HL-60/S4 (cell line): ENCODE data around the gene CBX5.
"Not testable (repeated sequence)": the region's sequence is repeated elsewhere in the genome, so short reads cannot be mapped to it uniquely, and the experiment has no call there.

Experiments
- in situ Hi-C: fragments of 300-500 bp; cut with MboI; formaldehyde crosslinking; loops from 2 replicates; pipeline ENCODE4 v1.14.3; 2022; ENCODE audit warnings: low sequenced_read_pairs

The CBX5 gene

GRCh38 chr12:54279632-54280467 is at the start of gene CBX5:
Gene CBX5 (minus strand): TSS chr12:54280122. CDS start chr12:54257650, 22,472 bp downstream.
- in situ Hi-C loops = no loop called here

DNA sequence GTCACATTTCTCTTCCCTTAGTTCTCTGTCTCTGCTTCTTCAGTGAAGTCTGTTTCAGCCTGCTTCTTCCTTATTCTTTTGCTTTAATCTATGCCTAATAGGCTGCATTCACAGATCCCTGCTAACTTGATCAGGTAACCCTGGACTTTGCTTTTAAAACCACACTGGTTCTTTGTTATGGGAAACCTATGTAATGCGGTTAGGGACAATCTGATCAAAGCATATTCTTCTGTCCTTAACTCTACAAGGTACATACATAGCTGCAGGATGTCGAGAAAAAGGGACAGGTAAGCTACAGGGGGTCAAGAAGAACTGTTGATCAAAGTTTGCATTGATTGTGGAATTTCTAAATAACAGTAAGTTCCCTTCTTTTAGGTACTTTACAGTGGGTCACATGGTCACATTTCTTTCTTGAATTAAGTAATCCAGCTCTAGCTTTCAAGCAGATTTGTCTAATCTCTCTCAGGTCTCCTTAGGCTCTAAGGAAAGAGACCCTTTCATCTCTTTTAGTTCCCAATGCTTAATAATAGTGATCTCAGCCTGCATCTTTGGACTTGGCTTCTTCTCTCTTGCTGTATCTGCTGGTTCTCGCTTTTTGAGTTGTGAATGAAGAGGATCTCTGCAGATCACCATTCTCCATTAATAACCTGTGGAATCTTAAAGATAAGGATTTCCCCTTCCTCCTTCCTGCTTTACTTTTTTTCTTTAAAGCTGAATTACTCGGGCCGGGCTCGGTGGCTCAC is 48.8 kb upstream of the CBX5 start:
- in situ Hi-C loops = loop anchor here (5.0 kb wide), 1 partner anchor 36 kb away; no protein-coding TSS in a partner anchor

DNA sequence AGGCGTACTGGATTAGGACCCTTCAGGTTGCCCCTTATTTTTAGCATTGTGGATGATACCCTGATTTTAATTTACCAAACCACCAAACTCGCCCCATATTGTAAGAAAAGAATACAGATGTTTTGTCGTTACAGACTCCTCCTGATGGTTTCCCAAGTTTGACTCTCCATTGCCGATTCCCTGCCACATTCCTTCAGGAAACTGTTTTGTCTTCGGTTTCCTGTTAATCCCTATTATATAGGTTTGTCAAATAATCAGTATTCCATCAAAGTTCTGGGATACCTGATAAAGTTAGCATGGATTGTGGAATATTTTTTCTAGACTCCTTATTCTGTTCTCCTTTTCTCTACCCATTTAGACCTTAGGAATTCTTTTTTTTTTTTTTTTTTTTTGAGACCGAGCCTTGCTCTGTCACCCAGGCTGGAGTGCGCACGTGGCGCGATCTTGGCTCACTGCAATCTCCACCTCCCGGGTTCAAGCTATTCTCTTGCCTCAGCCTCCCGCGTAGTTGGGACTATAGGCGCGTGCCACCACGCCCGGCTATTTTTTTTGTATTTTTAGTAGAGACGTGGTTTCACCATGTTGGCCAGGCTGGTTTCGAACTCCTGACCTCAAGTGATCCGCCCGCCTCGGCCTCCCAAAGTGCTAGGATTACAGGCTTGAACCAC is 45.7 kb upstream of the CBX5 start:
- in situ Hi-C loops = loop anchor here (5.0 kb wide), 1 partner anchor 33 kb away; no protein-coding TSS in a partner anchor

- in situ Hi-C loops = loop anchor here (5.0 kb wide), 1 partner anchor 33 kb away; no protein-coding TSS in a partner anchor
These were observed 44.9 kb upstream of the CBX5 start, which contains the start of gene COPZ1 for GRCh38 chr12:54324617-54325441. Gene COPZ1 (plus strand): TSS chr12:54325131. CDS start chr12:54325164, 33 bp downstream.

- in situ Hi-C loops = no loop called here
These were observed 41.4 kb upstream of the CBX5 start for GRCh38 chr12:54321363-54321762.

DNA sequence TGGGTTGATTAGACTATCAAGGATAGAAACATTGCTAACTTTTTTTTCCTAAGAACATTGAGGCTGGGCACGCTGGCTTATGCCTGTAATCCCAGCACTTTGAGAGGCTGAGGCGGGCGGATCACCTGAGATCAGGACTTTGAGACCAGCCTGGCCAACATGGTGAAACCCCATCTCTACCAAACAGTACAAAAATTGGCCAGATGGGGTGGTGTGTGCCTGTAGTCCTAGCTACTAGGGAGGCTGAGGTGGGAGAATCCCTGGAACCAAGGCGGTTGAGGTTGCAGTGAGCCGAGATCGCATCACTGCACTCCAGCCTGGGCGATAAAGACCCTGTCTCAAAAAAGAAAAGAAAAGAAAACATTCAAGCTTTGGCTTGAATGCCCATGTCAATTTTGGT is 32.4 kb upstream of the CBX5 start:
- in situ Hi-C loops = not testable (repeated sequence)

DNA sequence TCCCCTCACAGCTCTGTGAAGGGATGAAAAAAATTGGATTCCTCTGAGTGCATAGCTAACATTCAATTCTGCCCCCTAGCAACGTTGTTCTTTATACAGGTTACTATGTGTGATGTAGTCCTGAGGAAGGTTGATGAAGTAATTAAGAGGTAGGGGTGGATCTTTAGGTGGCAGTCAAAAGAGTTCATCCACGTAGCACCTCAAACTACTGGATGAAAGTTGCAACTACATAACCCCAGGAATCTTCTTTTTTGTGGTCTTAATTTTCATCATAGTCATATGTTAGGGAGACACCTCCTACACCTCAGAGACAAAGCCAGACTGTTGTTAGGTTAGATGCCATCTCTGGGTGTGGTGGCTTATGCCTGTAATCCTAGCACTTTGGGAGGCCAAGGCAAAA is 31.1 kb upstream of the CBX5 start:
- in situ Hi-C loops = no loop called here

- in situ Hi-C loops = no loop called here
These were observed 27.2 kb upstream of the CBX5 start for GRCh38 chr12:54306925-54307741.

DNA sequence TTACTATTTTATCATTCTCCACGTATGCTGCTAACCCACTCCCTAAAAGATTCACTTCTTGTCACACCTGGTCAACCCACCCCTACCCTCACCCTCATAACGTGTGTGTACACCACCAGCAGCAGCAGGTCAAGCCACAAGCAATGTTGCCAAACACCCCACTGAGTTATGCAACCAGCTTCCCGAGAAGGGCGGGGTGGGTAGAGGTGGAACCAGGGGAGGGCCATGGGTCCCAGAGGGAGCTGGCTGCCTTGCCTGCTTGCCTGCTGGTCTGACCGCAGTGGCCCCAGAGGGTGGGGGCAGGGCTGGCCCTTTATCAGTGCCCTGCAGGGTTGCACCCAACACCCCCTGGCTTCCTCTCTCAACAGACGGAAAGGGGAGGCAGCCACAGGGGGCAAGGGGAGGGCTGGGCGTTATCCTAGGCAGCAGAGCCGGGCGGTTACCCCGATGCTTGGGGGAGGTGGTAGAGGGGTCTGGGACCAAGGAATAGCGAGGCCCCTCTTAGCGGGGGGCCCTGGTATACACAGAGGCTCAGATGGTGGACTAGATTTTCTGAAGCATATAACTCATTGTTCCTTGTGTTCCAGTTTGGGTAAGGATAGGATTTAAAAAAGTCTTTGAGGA is 24.4 kb upstream of the CBX5 start:
- in situ Hi-C loops = no loop called here

DNA sequence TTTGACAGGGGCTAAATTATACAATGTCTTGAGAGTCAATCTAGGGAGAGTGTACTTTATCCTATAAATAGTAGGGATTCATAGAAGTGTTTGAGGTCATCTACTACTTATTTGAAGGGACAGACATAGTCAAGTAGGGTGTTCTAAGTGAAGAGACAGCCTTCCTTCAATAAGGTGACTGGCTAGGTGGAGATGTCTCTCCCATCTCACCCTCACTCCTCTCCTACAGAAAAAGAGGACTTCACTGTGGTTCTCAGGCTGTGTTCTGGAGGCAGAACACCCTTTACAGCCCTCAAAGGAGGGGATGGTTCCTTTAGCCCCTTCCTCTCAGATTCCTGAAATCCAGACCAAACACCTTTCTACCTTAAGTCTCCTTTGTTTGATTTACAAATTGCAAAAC is 23.7 kb upstream of the CBX5 start:
- in situ Hi-C loops = no loop called here

GRCh38 chr12:54301428-54302048 is 21.6 kb upstream of the CBX5 start:
- in situ Hi-C loops = no loop called here

DNA sequence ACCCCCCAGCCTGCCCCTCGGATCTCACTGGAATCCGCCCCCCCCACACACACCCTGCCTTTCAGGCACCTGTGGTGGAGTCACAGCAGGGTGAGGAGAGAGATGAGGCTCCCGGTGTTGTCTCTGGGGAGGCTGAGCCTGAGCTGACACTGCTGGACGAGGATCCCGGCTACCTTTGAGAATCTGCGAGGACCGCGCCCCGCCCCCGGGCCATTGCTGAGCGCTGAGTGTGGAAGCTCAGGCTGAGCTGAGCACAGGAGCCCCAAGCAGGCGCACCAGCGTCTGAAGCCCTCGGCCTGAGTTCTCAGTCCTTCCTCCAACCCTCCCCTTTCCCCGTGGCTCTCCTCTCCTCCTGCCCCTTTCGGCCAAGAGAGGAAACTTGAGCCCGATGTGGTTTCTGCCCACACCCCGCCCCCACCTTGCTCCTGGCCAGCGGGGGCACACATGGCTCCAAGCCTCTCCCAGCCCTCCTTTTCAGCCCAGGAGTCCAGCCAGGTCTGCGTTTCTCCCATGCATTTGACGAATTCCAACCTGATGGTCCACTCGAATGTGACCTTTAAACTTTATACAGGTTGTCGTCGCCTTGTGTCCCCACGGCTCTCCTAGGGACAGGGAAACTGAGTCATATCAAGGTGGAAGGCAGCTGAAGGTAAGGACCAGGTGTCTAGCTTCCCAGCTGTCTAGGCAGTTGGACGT is 21.0 kb upstream of the CBX5 start, which contains the start of gene NFE2:
Gene NFE2, minus strand, starts transcription at position 284 of the 696 bp plus-strand sequence. CDS start 5,767 bp downstream, outside the sequence.
- in situ Hi-C loops = no loop called here

DNA sequence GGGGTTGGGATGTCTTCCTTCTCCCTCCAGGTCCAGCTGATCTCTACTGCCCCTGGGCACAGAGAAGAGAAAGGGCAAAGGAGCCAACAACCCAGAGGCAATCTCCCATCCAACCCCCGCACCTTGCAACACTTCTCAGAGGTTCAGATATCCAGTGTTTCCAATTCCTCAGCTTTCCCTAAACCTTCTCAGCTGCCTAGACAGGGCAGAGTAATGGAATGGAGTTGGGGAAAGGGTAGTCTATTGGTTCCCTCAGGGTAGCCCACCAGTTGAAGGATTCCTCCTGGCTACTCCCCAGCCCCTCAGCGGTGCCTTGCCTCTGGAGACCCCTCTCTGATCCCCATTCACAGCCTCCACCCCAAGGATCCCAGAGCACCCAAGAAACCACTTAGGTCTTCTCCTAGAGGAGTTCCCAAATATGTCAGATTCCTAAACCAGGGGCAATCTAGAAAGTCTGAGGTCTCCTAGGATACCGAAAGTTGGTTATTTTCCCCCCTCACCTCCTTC is 20.4 kb upstream of the CBX5 start:
- in situ Hi-C loops = no loop called here

- in situ Hi-C loops = no loop called here
These were observed 19.7 kb upstream of the CBX5 start for GRCh38 chr12:54299515-54300224.

DNA sequence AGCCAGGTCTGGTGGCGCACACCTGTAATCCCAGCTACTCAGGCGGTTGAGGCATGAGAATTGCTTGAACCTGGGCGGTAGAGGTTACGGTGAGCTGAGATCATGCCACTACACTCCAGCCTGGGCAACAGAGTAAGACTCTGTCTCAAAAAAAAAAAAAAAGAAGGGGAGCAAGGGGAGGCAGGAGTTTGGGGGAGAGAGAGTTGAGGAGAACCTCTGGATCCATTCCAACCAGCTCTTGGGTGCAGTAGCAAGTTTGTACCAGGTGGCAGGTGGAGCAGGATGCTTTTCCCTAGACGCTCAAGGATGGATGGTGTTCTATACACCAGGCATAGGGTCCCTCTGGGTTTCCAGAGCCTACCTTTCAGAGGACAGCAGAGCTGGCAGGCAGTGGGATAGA is 19.0 kb upstream of the CBX5 start:
- in situ Hi-C loops = no loop called here

DNA sequence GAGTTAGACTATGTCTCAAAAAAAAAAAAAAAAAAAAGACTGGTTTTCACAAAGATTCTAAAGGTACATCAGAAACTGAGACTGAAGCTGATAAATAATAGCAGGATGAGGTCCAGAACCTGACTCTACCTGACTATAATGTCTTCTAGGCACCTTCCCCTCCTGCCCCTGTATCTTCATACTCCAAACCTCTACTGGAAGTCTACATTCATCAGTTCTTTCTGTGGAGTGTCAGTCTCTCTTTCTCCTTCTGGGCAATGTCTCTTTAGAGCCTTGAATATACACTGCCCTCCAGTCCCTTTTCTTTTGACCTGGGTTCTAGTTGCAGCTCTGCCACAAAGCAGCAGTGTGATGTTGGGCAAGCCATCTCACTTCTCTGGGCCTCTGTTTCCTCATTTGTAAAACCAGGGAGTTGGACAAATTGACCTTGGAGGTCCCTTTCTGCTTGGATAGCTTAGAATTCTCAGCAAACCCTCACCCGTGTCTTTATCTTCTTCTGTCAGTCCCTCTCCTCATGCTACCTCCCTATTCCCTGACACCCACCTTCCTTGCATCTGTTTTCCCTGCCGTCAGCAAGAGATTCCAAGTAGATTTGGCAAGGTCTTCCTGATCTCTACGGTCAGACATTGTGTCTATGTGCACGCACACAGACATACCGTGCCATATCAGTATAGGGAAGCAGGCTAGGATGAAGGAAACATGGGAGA is 16.6 kb upstream of the CBX5 start:
- in situ Hi-C loops = no loop called here
